Thyroid gland (tissue), 4 donors: Measurements from ENCODE around the gene IL17RA. TPM values are rescaled to one million over a fixed set of nuclear protein-coding genes. Genes with fewer than 3 reads are reported as not detected.

Experiments
- DNase-seq, 2 donors: peaks; one replicate each; pipeline ENCODE4 v3.0.0-alpha.2; 2019
- H3K27ac ChIP-seq, 3 donors: fragments of 200-600 bp; sonication (generic); 1 replicate in 2 of 3; 2 replicates in 1 of 3; pipeline ENCODE4 v1.5.1; 2016 to 2019; ENCODE audit warnings: mild to moderate bottlenecking in 1 of 3, moderate library complexity in 1 of 3
- H3K27me3 ChIP-seq: fragments of 200-600 bp; sonication (generic); one replicate; pipeline ENCODE4 v1.5.1; 2019
- H3K36me3 ChIP-seq, 2 donors: fragments of 200-600 bp; sonication (generic); one replicate each; pipeline ENCODE4 v1.5.1; 2016 to 2019
- H3K4me1 ChIP-seq, 2 donors: fragments of 200-600 bp; sonication (generic); one replicate each; pipeline ENCODE4 v1.5.1; 2017 to 2019
- H3K4me3 ChIP-seq, 3 donors: fragments of 200-600 bp; sonication (generic); replicated peaks in 1 of 3; 1 replicate in 2 of 3; 2 replicates in 1 of 3; pipeline ENCODE4 v1.5.1; 2016; ENCODE audit warnings: mild to moderate bottlenecking in 1 of 3
- H3K9me3 ChIP-seq: fragments of 200-600 bp; sonication (generic); one replicate; pipeline ENCODE4 v1.5.1; 2017
- CTCF ChIP-seq, 6 experiments: fragments of 200-600 bp in 3 of 6; fragments of 450-650 bp in 3 of 6; sonication (generic) in 3 of 6; IDR thresholded peaks; one replicate each; pipeline ENCODE4 v1.5.1; 2016 to 2019; ENCODE audit warnings: antibody characterized with exemption in 6 of 6, mild to moderate bottlenecking in 2 of 6, inconsistent platforms in 1 of 6, moderate library complexity in 1 of 6
- POLR2A ChIP-seq, 2 donors: fragments of 450-650 bp; IDR thresholded peaks; one replicate each; pipeline ENCODE4 v1.6.1; 2017; ENCODE audit warnings: antibody characterized with exemption in 2 of 2, mild to moderate bottlenecking in 2 of 2, moderate library complexity in 1 of 2
- WGBS, 2 donors: methylation state at CpG; one replicate each; pipeline ENCODE4 v1.1.5; 2017; 5-methylcytosine and 5-hydroxymethylcytosine counted together
- intact Hi-C: fragments of 100-400 bp; cut with DNase I; formaldehyde crosslinking; loops from one replicate; pipeline ENCODE4 v1.15.1; 2023
- total RNA-seq, 4 donors: library from RNA; depleted of rRNA; stranded (reverse); fragments of >200 nt; gene quantifications; one replicate each; pipeline ENCODE4 v1.2.3, GENCODE V29; 2016

IL17RA gene
- total RNA-seq, 4 donors from 2014 or later, result 10.3 to 19.1 (median 15.5) TPM

DNA sequence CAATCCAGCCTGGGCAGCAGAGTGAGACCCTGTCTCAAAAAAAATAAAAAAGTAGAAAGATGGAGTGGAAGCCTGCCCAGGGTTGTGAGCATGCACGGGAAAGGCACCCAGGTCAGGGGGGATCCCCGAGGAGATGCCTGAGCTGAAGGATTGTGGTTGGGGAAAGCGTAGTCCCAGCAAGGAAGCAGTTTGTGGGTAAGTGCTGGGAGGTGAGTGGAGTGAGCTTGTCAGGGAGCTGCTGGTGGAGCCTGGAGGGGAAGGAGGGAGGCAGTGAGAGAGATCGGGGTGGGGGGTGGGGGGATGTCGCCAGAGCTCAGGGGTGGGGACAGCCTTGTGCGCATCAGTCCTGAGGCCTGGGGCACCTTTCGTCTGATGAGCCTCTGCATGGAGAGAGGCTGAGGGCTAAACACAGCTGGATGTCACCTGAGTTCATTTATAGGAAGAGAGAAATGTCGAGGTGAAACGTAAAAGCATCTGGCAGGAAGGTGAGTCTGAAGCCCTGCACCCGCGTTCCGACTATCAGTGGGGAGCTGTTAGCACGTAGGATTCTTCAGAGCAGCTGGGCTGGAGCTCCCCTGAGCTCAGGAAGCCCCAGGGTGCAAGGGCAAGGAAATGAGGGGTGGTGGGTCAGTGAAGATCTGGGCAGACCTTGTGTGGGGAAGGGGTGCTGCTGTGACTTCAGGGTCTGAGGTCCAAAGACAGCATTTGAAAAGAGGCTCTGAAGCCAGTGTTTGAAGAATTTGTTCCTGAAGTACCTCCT lies 26.2 kb downstream of the IL17RA start:
- Histone ChIP-seq H3K4me3 (no peak overlapping the region), H3K36me3 (peaks cover 10 to 16% of the 10 kb centered on the region in 2 donors), H3K9me3 (no peaks in the 10 kb centered on the region), H3K27me3 (no peaks in the 10 kb centered on the region), H3K4me1 (peaks cover 0 to 4% of the 10 kb centered on the region in 2 donors), H3K27ac (no peak overlapping the region)
- intact Hi-C loops, result no loop called here
- TF ChIP-seq POLR2A (IDR thresholded peaks at IDR 0.05), result no peak
- TF ChIP-seq CTCF (IDR thresholded peaks at IDR 0.05), result no peak
- no peak for DNase-seq
- WGBS, 2 donors, result 87% methylated on average over 13 of the region's 13 CpGs

- Histone ChIP-seq H3K4me3 (no peak overlapping the region), H3K36me3 (peaks cover 10 to 16% of the 10 kb centered on the region in 2 donors), H3K9me3 (no peaks in the 10 kb centered on the region), H3K4me1 (peaks cover 0 to 4% of the 10 kb centered on the region in 2 donors), H3K27me3 (no peaks in the 10 kb centered on the region), H3K27ac (no peak overlapping the region)
- DNase-seq, result peak; percentile 77 to 80
- TF ChIP-seq POLR2A (IDR thresholded peaks at IDR 0.05) (no peak), CTCF (IDR thresholded peaks at IDR 0.05) (no peak)
- 29 to 37% methylated on average over 9 of the region's 9 CpGs for WGBS, 2 donors
- intact Hi-C loops, result no loop called here
Measured at GRCh38 chr22:17112491-17113042, 27.8 kb downstream of the IL17RA start.

GRCh38 chr22:17113600-17113999 lies 28.8 kb downstream of the IL17RA start:
- H3K36me3 ChIP-seq, result peaks cover 4 to 13% of the 10 kb centered on the region in 2 donors
- TF ChIP-seq CTCF (IDR thresholded peaks at IDR 0.05) (no peak), POLR2A (IDR thresholded peaks at IDR 0.05) (no peak)
- H3K4me1 ChIP-seq, result peaks cover 0 to 4% of the 10 kb centered on the region in 2 donors
- intact Hi-C loops, result no loop called here
- no peaks in the 10 kb centered on the region for H3K27me3 ChIP-seq
- no peak for DNase-seq
- H3K9me3 ChIP-seq, result no peaks in the 10 kb centered on the region
- no peak overlapping the region for H3K27ac ChIP-seq
- no peak overlapping the region for H3K4me3 ChIP-seq
- WGBS, 2 donors, result 81% methylated on average over 4 to 8 of the region's 8 CpGs

- 71% methylated on average over 12 to 13 of the region's 13 CpGs for WGBS, 2 donors
- H3K27me3 ChIP-seq, result no peaks in the 10 kb centered on the region
- peaks cover 0 to 4% of the 10 kb centered on the region in 2 donors for H3K4me1 ChIP-seq
- no peak overlapping the region for H3K27ac ChIP-seq
- peaks cover 0 to 6% of the 10 kb centered on the region in 2 donors for H3K36me3 ChIP-seq
- intact Hi-C loops, result no loop called here
- H3K9me3 ChIP-seq, result no peaks in the 10 kb centered on the region
- H3K4me3 ChIP-seq, result no peak overlapping the region
- no peak for DNase-seq
- TF ChIP-seq CTCF (IDR thresholded peaks at IDR 0.05) (no peak), POLR2A (IDR thresholded peaks at IDR 0.05) (no peak)
Measured at GRCh38 chr22:17114173-17114897, 29.5 kb downstream of the IL17RA start.

DNA sequence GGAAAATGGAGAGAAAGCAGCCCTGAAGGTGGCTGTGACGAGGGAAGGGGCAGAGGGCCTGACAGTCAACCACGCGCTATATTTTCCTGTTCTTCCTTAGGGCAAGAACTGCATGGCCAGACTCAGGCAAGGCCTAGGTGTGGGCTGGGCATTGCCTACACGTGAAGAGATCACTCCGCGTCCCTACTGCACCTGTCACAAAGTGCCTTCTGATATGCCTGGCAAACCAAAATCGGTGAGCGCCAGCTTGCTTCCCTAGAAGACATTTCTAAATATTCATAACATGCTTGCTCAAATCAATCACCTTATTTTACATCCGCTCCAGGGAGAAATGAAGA lies 30.1 kb downstream of the IL17RA start:
- intact Hi-C loops, result no loop called here
- peaks cover 0 to under 1% of the 10 kb centered on the region in 2 donors for H3K36me3 ChIP-seq
- H3K4me3 ChIP-seq, result no peak overlapping the region
- DNase-seq, result no peak
- peaks cover 0 to 4% of the 10 kb centered on the region in 2 donors for H3K4me1 ChIP-seq
- no peak overlapping the region for H3K27ac ChIP-seq
- H3K9me3 ChIP-seq, result no peaks in the 10 kb centered on the region
- no peaks in the 10 kb centered on the region for H3K27me3 ChIP-seq
- WGBS, 2 donors, result 84 to 89% methylated on average over 9 of the region's 9 CpGs
- TF ChIP-seq POLR2A (IDR thresholded peaks at IDR 0.05), result no peak
- no peak for TF ChIP-seq CTCF (IDR thresholded peaks at IDR 0.05)
